Panc1 (cell line): Measurements from ENCODE around the gene MCRIP2. TPM values are rescaled to one million over a fixed set of nuclear protein-coding genes. Genes with fewer than 3 reads are reported as not detected.

Source experiments
- ATAC-seq: fragments of 200-7000 bp; cut with Tn5 transposase; 2 replicates; pipeline ENCODE4 v1.9.1; 2020; ENCODE audit warnings: mild to moderate bottlenecking, moderate library complexity
- BruUV-seq: library from RNA; stranded (reverse); fragments of 400-500 nt; replicated peaks from 2 replicates; lab custom pipeline; 2021; lab: Mats Ljungman, UMichigan
- CTCF ChIA-PET: fragments of 300-600 bp; sonication (Branson Sonifier 250); formaldehyde crosslinking; loops from one replicate; lab custom pipeline; 2022; ENCODE audit warnings: antibody characterized with exemption; lab: Charles Lee
- POLR2A ChIA-PET: fragments of 300-600 bp; sonication (Branson Sonifier 250); formaldehyde crosslinking; loops from one replicate; lab custom pipeline; 2022; ENCODE audit warnings: antibody characterized with exemption; lab: Charles Lee
- DNase-seq: peaks from one replicate; pipeline ENCODE4 v3.0.0-alpha.2; 2010; ENCODE audit warnings: low read depth, low spot score
- H3K27ac ChIP-seq: 2 replicates; pipeline ENCODE4 v1.5.1; 2011; ENCODE audit warnings: mild to moderate bottlenecking, low read length, inconsistent platforms
- H3K27me3 ChIP-seq: fragments of 200-500 bp; sonication (Bioruptor generic); 2 replicates; pipeline ENCODE4 v1.6.0; 2014; ENCODE audit warnings: low read length, inconsistent platforms; ENCODE audit not compliant: control insufficient read depth, insufficient read depth
- H3K36me3 ChIP-seq: fragments of 200-500 bp; sonication (Bioruptor generic); 2 replicates; pipeline ENCODE4 v1.5.1; 2014; ENCODE audit warnings: inconsistent platforms, mild to moderate bottlenecking, low read length, moderate library complexity; ENCODE audit not compliant: control insufficient read depth, insufficient read depth
- H3K4me1 ChIP-seq: 2 replicates; pipeline ENCODE4 v1.5.1; 2011; ENCODE audit warnings: inconsistent platforms, mild to moderate bottlenecking, low read length, moderate library complexity; ENCODE audit not compliant: control insufficient read depth, insufficient read depth
- H3K4me3 ChIP-seq, 2 experiments: 2 replicates each; pipeline ENCODE4 v1.5.1; 2011 to 2012; ENCODE audit warnings: low read depth in 2 of 2, low read length in 2 of 2, mild to moderate bottlenecking in 2 of 2, inconsistent platforms in 1 of 2, moderate library complexity in 1 of 2
- H3K9me3 ChIP-seq: fragments of 200-500 bp; sonication (Bioruptor generic); 2 replicates; pipeline ENCODE4 v1.5.1; 2014; ENCODE audit warnings: low read depth, mild to moderate bottlenecking, inconsistent platforms, low read length, moderate library complexity; ENCODE audit not compliant: control insufficient read depth, insufficient read depth
- CTCF ChIP-seq: fragments of 450-650 bp; IDR thresholded peaks from 2 replicates; pipeline ENCODE4 v1.5.1; 2017; ENCODE audit warnings: mild to moderate bottlenecking
- POLR2AphosphoS5 ChIP-seq: IDR thresholded peaks from 2 replicates; pipeline ENCODE4 v1.6.1; 2012; ENCODE audit warnings: mild to moderate bottlenecking, low read depth, low read length, moderate library complexity
- SIN3A ChIP-seq: IDR thresholded peaks from 2 replicates; pipeline ENCODE4 v1.6.1; 2012; ENCODE audit warnings: low read depth, mild to moderate bottlenecking, low read length, moderate library complexity, borderline replicate concordance; ENCODE audit not compliant: insufficient read depth
- TCF7L2 ChIP-seq: IDR thresholded peaks from 2 replicates; pipeline ENCODE4 v1.6.1; 2011; ENCODE audit warnings: mild to moderate bottlenecking, low read depth, low read length, inconsistent platforms
- in situ Hi-C: cut with HindIII; loops from 2 replicates; pipeline ENCODE4 v1.10.0; 2016; ENCODE audit warnings: low sequenced_read_pairs, low pct_unique_long_range_greater_than_20kb
- intact Hi-C: fragments of 100-400 bp; cut with micrococcal nuclease; formaldehyde crosslinking; loops from one replicate; pipeline ENCODE4 v1.10.0; 2022; ENCODE audit not compliant: unreplicated experiment
- total RNA-seq: library from RNA; stranded (reverse); gene quantifications from one replicate; pipeline ENCODE4 v1.2.1, GENCODE V29; 2021; ENCODE audit not compliant: unreplicated experiment
- TF ChIP-seq, protein P1 (sequence below), 2 experiments: IDR thresholded peaks; 2 replicates each; pipeline ENCODE4 v1.6.1; 2011 to 2012; ENCODE audit warnings: low read depth in 2 of 2, control low read depth in 1 of 2, low read length in 1 of 2, mild to moderate bottlenecking in 1 of 2, moderate library complexity in 1 of 2; ENCODE audit not compliant: insufficient read depth in 1 of 2

MCRIP2 gene
- total RNA-seq, 1 experiment from 2014 or later: 91.6 TPM

- CTCF ChIA-PET: no interaction called here
These were observed 8.9 kb upstream of the MCRIP2 start for GRCh38 chr16:632486-633335.

DNA sequence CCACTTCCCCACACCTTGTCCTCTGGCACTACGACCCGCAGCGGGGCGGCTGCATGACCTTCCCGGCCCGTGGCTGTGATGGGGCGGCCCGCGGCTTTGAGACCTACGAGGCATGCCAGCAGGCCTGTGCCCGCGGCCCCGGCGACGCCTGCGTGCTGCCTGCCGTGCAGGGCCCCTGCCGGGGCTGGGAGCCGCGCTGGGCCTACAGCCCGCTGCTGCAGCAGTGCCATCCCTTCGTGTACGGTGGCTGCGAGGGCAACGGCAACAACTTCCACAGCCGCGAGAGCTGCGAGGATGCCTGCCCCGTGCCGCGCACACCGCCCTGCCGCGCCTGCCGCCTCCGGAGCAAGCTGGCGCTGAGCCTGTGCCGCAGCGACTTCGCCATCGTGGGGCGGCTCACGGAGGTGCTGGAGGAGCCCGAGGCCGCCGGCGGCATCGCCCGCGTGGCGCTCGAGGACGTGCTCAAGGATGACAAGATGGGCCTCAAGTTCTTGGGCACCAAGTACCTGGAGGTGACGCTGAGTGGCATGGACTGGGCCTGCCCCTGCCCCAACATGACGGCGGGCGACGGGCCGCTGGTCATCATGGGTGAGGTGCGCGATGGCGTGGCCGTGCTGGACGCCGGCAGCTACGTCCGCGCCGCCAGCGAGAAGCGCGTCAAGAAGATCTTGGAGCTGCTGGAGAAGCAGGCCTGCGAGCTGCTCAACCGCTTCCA lies 8.1 kb upstream of the MCRIP2 start:
- BruUV-seq: no TSS peak
- Histone ChIP-seq H3K4me1 (peaks cover 41% of the 10 kb centered on the region), H3K27me3 (no peaks in the 10 kb centered on the region), H3K9me3 (no peaks in the 10 kb centered on the region), H3K4me3 (no peak overlapping the region), H3K27ac (no peak overlapping the region), H3K36me3 (no peaks in the 10 kb centered on the region)
- DNase-seq (no peak), ATAC-seq (no peak)
- CTCF ChIA-PET: no interaction called here
- intact Hi-C loops: no loop called here
- TF ChIP-seq SIN3A: no peak
- TF ChIP-seq TCF7L2: no peak
- TF ChIP-seq, protein P1, sequence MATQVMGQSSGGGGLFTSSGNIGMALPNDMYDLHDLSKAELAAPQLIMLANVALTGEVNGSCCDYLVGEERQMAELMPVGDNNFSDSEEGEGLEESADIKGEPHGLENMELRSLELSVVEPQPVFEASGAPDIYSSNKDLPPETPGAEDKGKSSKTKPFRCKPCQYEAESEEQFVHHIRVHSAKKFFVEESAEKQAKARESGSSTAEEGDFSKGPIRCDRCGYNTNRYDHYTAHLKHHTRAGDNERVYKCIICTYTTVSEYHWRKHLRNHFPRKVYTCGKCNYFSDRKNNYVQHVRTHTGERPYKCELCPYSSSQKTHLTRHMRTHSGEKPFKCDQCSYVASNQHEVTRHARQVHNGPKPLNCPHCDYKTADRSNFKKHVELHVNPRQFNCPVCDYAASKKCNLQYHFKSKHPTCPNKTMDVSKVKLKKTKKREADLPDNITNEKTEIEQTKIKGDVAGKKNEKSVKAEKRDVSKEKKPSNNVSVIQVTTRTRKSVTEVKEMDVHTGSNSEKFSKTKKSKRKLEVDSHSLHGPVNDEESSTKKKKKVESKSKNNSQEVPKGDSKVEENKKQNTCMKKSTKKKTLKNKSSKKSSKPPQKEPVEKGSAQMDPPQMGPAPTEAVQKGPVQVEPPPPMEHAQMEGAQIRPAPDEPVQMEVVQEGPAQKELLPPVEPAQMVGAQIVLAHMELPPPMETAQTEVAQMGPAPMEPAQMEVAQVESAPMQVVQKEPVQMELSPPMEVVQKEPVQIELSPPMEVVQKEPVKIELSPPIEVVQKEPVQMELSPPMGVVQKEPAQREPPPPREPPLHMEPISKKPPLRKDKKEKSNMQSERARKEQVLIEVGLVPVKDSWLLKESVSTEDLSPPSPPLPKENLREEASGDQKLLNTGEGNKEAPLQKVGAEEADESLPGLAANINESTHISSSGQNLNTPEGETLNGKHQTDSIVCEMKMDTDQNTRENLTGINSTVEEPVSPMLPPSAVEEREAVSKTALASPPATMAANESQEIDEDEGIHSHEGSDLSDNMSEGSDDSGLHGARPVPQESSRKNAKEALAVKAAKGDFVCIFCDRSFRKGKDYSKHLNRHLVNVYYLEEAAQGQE (IDR thresholded peaks at IDR 0.05; ENCODE audit: insufficient read depth in 1 of 2, low read depth in 2 of 2, low read length in 1 of 2): no peak
- no peak for TF ChIP-seq POLR2AphosphoS5
- TF ChIP-seq CTCF: no peak
- in situ Hi-C loops: no loop called here
- POLR2A ChIA-PET: no interaction called here

More at GRCh38 chr16:632486-633335, 8.9 kb upstream of the MCRIP2 start:
- no peak overlapping the region for H3K4me3 ChIP-seq
- in situ Hi-C loops: no loop called here
- TF ChIP-seq TCF7L2 (no peak), POLR2AphosphoS5 (no peak), SIN3A (no peak), CTCF (no peak)
- TF ChIP-seq, protein P1 (IDR thresholded peaks at IDR 0.05; ENCODE audit: insufficient read depth in 1 of 2, low read depth in 2 of 2, low read length in 1 of 2): no peak
- BruUV-seq: no TSS peak
- DNase-seq (no peak), ATAC-seq (no peak)
- H3K36me3 ChIP-seq: no peaks in the 10 kb centered on the region
- no peak overlapping the region for H3K27ac ChIP-seq
- POLR2A ChIA-PET: no interaction called here
- peaks cover 37% of the 10 kb centered on the region for H3K4me1 ChIP-seq
- H3K27me3 ChIP-seq: no peaks in the 10 kb centered on the region
- no peaks in the 10 kb centered on the region for H3K9me3 ChIP-seq
- intact Hi-C loops: no loop called here
